ENCODE measurements around the gene DENND1A.

GRCh38 chr9:123561046-123561445 is 368.9 kb downstream of the DENND1A start:
- TF ChIP-seq CTCF (IDR thresholded peaks at IDR 0.05) = no peak
- TF ChIP-seq EZH2 (IDR thresholded peaks at IDR 0.05) = no peak
- no peak for TF ChIP-seq EZH2phosphoT487 (IDR thresholded peaks at IDR 0.05)
